Gastroesophageal sphincter (tissue), 4 donors: ENCODE data around the gene CXADR. TPM values are rescaled to one million over a fixed set of nuclear protein-coding genes. Genes with fewer than 3 reads are reported as not detected.

ENCODE experiments used
- ATAC-seq: fragments of 150-250 bp; one replicate; pipeline ENCODE4 v1.9.1; 2016; ENCODE audit warnings: mild to moderate bottlenecking, moderate library complexity
- H3K27ac ChIP-seq, 4 donors: fragments of 200-600 bp; sonication (generic) in 3 of 4; 1 replicate in 3 of 4; 2 replicates in 1 of 4; pipeline ENCODE4 v1.5.1; 2016 to 2019
- H3K27me3 ChIP-seq: fragments of 200-600 bp; sonication (generic); one replicate; pipeline ENCODE4 v1.5.1; 2019
- H3K36me3 ChIP-seq, 2 donors: fragments of 200-600 bp; sonication (generic); one replicate each; pipeline ENCODE4 v1.5.1; 2019; ENCODE audit warnings: control low read depth in 1 of 2
- H3K4me1 ChIP-seq, 3 donors: fragments of 200-600 bp; sonication (generic); 1 replicate in 2 of 3; 2 replicates in 1 of 3; pipeline ENCODE4 v1.5.1; 2016 to 2019; ENCODE audit warnings: control low read depth in 2 of 3
- H3K4me3 ChIP-seq, 2 donors: fragments of 200-600 bp; sonication (generic); one replicate each; pipeline ENCODE4 v1.5.1; 2019; ENCODE audit warnings: mild to moderate bottlenecking in 1 of 2, moderate library complexity in 1 of 2
- H3K9me3 ChIP-seq, 3 donors: fragments of 200-600 bp; sonication (generic); one replicate each; pipeline ENCODE4 v1.5.1; 2017 to 2019; ENCODE audit warnings: control low read depth in 2 of 3
- EP300 ChIP-seq: sonication (generic); formaldehyde crosslinking; IDR thresholded peaks from one replicate; pipeline ENCODE4 v1.6.1; 2017; ENCODE audit warnings: antibody characterized with exemption, mild to moderate bottlenecking
- POLR2A ChIP-seq, 2 donors: fragments of 450-650 bp; IDR thresholded peaks; one replicate each; pipeline ENCODE4 v1.6.1; 2017; ENCODE audit warnings: antibody characterized with exemption in 2 of 2, mild to moderate bottlenecking in 2 of 2, moderate library complexity in 1 of 2
- POLR2AphosphoS5 ChIP-seq: sonication (generic); formaldehyde crosslinking; IDR thresholded peaks from one replicate; pipeline ENCODE4 v1.6.1; 2017; ENCODE audit warnings: antibody characterized with exemption
- WGBS, 2 donors: methylation state at CpG; one replicate each; pipeline ENCODE4 v1.1.5; 2018; ENCODE audit warnings: low coverage in 1 of 2; 5-methylcytosine and 5-hydroxymethylcytosine counted together
- total RNA-seq, 4 donors: library from RNA; depleted of rRNA; stranded (reverse); fragments of >200 nt; gene quantifications; one replicate each; pipeline ENCODE4 v1.1.0, GENCODE V29; 2016
- TF ChIP-seq, protein P1 (sequence below), 4 experiments: fragments of 200-600 bp in 2 of 4; fragments of 450-650 bp in 2 of 4; sonication (generic) in 1 of 4; IDR thresholded peaks; one replicate each; pipeline ENCODE4 v1.5.1; 2017 to 2019; ENCODE audit warnings: antibody characterized with exemption in 4 of 4, mild to moderate bottlenecking in 2 of 4, moderate library complexity in 2 of 4

CXADR gene
- total RNA-seq, 4 donors from 2014 or later = 0.54 to 10.6 (median 4.4) TPM

DNA sequence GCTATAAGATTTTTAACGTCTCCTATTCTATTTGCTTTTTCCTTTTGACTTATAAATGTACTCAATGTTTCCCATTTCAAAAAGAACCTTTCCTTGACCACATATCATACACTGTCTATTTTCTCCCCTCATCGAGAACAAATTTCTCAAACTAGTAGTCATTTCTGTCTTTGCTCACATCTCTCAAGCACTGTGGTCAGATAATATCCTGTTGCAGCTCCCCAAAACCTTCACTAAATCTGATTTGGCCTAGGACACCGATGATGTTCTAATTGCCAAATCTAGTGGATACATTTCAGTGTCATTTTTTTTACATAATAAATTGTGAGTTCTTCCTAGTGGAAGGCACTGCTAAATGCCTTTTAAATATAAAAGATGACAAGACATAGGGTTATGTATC is 19.4 kb downstream of the CXADR start:
- TF ChIP-seq, protein P1, sequence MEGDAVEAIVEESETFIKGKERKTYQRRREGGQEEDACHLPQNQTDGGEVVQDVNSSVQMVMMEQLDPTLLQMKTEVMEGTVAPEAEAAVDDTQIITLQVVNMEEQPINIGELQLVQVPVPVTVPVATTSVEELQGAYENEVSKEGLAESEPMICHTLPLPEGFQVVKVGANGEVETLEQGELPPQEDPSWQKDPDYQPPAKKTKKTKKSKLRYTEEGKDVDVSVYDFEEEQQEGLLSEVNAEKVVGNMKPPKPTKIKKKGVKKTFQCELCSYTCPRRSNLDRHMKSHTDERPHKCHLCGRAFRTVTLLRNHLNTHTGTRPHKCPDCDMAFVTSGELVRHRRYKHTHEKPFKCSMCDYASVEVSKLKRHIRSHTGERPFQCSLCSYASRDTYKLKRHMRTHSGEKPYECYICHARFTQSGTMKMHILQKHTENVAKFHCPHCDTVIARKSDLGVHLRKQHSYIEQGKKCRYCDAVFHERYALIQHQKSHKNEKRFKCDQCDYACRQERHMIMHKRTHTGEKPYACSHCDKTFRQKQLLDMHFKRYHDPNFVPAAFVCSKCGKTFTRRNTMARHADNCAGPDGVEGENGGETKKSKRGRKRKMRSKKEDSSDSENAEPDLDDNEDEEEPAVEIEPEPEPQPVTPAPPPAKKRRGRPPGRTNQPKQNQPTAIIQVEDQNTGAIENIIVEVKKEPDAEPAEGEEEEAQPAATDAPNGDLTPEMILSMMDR (IDR thresholded peaks at IDR 0.05) = no peak
- TF ChIP-seq POLR2A (IDR thresholded peaks at IDR 0.05) = no peak
- TF ChIP-seq POLR2AphosphoS5 = no peak
- H3K27me3 ChIP-seq = no peaks in the 10 kb centered on the region
- no peak overlapping the region for H3K27ac ChIP-seq
- ATAC-seq = no peak
- no peaks in the 10 kb centered on the region for H3K36me3 ChIP-seq
- H3K9me3 ChIP-seq = no peaks in the 10 kb centered on the region
- H3K4me3 ChIP-seq = no peak overlapping the region
- 78 to 79% methylated on average over 3 of the region's 3 CpGs for WGBS, 2 donors
- H3K4me1 ChIP-seq = no peaks in the 10 kb centered on the region

DNA sequence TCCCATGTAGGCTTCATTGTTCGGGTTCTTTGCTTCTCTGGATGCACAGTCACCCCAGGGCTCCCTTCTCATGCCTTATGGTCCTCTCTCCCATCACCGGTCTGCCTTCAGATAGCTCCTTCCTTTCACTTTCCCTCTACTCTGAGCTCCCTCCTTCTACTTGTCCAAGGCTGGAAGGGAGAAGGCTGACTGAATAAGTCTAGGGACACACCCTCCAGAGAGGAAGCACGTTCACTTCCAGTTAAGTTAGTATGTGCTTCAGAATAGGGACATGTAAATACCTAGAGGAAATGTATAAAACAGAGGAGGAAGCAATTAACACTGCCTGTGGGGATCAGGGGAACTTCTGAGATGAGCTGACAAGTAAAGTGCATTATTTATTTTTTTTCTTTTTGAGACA is 23.5 kb downstream of the CXADR start:
- WGBS, 2 donors = 68 to 70% methylated on average over 2 to 3 of the region's 3 CpGs
- no peak overlapping the region for H3K27ac ChIP-seq
- no peaks in the 10 kb centered on the region for H3K27me3 ChIP-seq
- no peak overlapping the region for H3K4me3 ChIP-seq
- no peaks in the 10 kb centered on the region for H3K9me3 ChIP-seq
- no peak for TF ChIP-seq POLR2AphosphoS5
- no peak for TF ChIP-seq EP300
- TF ChIP-seq, protein P1 (IDR thresholded peaks at IDR 0.05) = no peak
- no peak for TF ChIP-seq POLR2A (IDR thresholded peaks at IDR 0.05)
- no peaks in the 10 kb centered on the region for H3K36me3 ChIP-seq
- H3K4me1 ChIP-seq = no peaks in the 10 kb centered on the region
- ATAC-seq = peak; percentile 27

DNA sequence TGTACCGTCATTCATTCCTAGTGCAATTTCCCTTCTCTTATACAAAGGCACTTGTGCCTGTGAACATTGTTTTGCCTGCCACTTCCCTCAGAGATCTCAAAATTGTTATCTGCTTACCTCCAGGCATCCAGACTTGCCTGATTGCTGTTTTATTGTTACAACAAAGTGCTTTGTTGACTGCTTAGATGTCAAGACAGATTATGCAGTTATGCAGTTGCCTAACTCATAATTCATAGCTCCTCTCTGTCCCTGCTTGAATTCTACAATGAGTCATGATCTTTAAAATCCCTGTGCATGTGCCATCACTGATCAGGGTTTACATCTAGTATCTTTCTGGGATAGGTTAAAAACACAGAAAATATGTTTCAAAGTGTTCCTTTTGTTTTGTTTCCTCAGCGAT is 24.5 kb downstream of the CXADR start:
- Histone ChIP-seq H3K4me1 (peaks cover 0 to 1% (median 0%) of the 10 kb centered on the region in 3 donors), H3K27me3 (no peaks in the 10 kb centered on the region), H3K36me3 (no peaks in the 10 kb centered on the region), H3K27ac (no peak overlapping the region), H3K4me3 (no peak overlapping the region), H3K9me3 (no peaks in the 10 kb centered on the region)
- no peak for ATAC-seq
- TF ChIP-seq, protein P1 (IDR thresholded peaks at IDR 0.05) = no peak
- TF ChIP-seq EP300 = no peak
- TF ChIP-seq POLR2A (IDR thresholded peaks at IDR 0.05) = no peak
- TF ChIP-seq POLR2AphosphoS5 = no peak
- 56 to 92% methylated on average over 2 of the region's 2 CpGs for WGBS, 2 donors

DNA sequence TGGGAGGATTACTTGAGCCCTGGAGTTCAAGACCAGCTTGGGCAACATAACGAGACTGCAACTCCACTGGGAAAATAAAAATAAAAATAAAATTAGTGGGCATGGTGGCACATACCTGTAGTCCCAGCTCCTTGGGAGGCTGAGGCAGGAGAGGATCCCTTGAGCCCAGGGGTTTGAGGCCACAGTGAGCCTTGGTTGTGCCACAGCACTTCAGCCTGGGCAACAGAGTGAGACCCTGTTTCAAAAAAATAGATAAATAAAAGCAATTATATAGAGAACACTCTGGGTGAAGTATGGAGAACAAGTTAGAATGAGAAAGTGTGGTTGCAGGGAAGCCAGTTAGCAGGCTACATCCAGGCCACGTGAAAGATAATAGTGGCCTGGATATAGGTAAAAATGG is 25.7 kb downstream of the CXADR start:
- Histone ChIP-seq H3K27ac (no peak overlapping the region), H3K27me3 (no peaks in the 10 kb centered on the region), H3K9me3 (no peaks in the 10 kb centered on the region), H3K36me3 (no peaks in the 10 kb centered on the region), H3K4me3 (no peak overlapping the region), H3K4me1 (peaks cover 0 to 8% (median 0%) of the 10 kb centered on the region in 3 donors)
- WGBS, 2 donors = 89 to 100% methylated on average over 1 to 2 of the region's 2 CpGs
- no peak for ATAC-seq
- TF ChIP-seq POLR2AphosphoS5 (no peak), POLR2A (IDR thresholded peaks at IDR 0.05) (no peak), EP300 (no peak)
- TF ChIP-seq, protein P1 (IDR thresholded peaks at IDR 0.05) = no peak

DNA sequence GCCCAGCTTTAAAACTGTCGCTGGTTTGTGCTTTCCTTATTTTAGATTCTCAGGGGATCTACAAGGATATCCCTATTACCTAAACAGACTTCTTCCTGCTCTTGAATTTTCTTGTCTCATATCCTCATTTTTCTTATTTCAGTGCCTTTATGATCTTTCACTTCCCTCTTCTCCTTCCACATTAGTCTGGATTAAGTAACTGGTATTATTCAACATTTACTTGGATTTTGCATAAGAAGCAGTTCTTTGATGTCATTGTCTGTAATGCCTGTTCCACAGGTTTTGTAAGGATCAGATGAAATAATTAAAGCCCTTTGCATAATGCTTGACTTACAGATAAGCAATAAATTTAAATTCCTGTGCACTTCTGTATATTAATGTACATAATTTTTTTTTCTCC is 26.5 kb downstream of the CXADR start:
- 67 to 75% methylated on average over 1 of the region's 1 CpG for WGBS, 2 donors
- Histone ChIP-seq H3K9me3 (no peaks in the 10 kb centered on the region), H3K36me3 (no peaks in the 10 kb centered on the region), H3K27ac (no peak overlapping the region), H3K4me1 (peaks cover 0 to 8% (median 0%) of the 10 kb centered on the region in 3 donors), H3K27me3 (no peaks in the 10 kb centered on the region), H3K4me3 (no peak overlapping the region)
- TF ChIP-seq POLR2AphosphoS5 = no peak
- TF ChIP-seq POLR2A (IDR thresholded peaks at IDR 0.05) = no peak
- no peak for TF ChIP-seq EP300
- TF ChIP-seq, protein P1 (IDR thresholded peaks at IDR 0.05) = no peak
- ATAC-seq = no peak
